Breast epithelium (tissue), 4 donors: Measurements from ENCODE around the gene HECTD4. TPM values are rescaled to one million over a fixed set of nuclear protein-coding genes. Genes with fewer than 3 reads are reported as not detected.

Experiments
- DNase-seq, 2 donors: peaks; one replicate each; pipeline ENCODE4 v3.0.0-alpha.2; 2019; ENCODE audit warnings: low spot score in 2 of 2
- H3K27ac ChIP-seq, 2 donors: fragments of 200-600 bp; sonication (generic) in 1 of 2; one replicate each; pipeline ENCODE4 v1.5.1; 2016 to 2019; ENCODE audit warnings: mild to moderate bottlenecking in 1 of 2
- H3K27me3 ChIP-seq, 2 donors: fragments of 200-600 bp; sonication (generic) in 1 of 2; one replicate each; pipeline versions ENCODE4 v1.5.1 to v1.6.0; 2017 to 2019; ENCODE audit warnings: control low read depth in 1 of 2, mild to moderate bottlenecking in 1 of 2
- H3K36me3 ChIP-seq: fragments of 200-600 bp; one replicate; pipeline ENCODE4 v1.5.1; 2019
- H3K4me1 ChIP-seq, 2 donors: fragments of 200-600 bp; sonication (generic); one replicate each; pipeline ENCODE4 v1.5.1; 2016 to 2019; ENCODE audit warnings: control low read depth in 1 of 2
- H3K4me3 ChIP-seq, 3 donors: fragments of 200-600 bp; sonication (generic); 1 replicate in 2 of 3; 2 replicates in 1 of 3; pipeline ENCODE4 v1.5.1; 2016 to 2019; ENCODE audit warnings: mild to moderate bottlenecking in 3 of 3, moderate library complexity in 2 of 3
- H3K9me3 ChIP-seq, 2 donors: fragments of 200-600 bp; sonication (generic) in 1 of 2; one replicate each; pipeline ENCODE4 v1.5.1; 2016 to 2019; ENCODE audit warnings: control low read depth in 1 of 2
- POLR2A ChIP-seq: fragments of 450-650 bp; IDR thresholded peaks from one replicate; pipeline ENCODE4 v1.6.1; 2016; ENCODE audit warnings: antibody characterized with exemption, mild to moderate bottlenecking, moderate library complexity
- POLR2AphosphoS5 ChIP-seq, 3 donors: sonication (generic); formaldehyde crosslinking; IDR thresholded peaks; one replicate each; pipeline ENCODE4 v1.6.1; 2017; ENCODE audit warnings: antibody characterized with exemption in 3 of 3
- intact Hi-C: fragments of 100-400 bp; cut with DNase I; formaldehyde crosslinking; loops from one replicate; pipeline ENCODE4 v1.15.1; 2023; ENCODE audit warnings: low total_unique reads
- total RNA-seq, 3 donors: library from RNA; depleted of rRNA; stranded (reverse); fragments of >200 nt; gene quantifications; one replicate each; pipeline ENCODE4 v1.1.0, GENCODE V29; 2016
- TF ChIP-seq, protein P1 (sequence below), 3 donors: fragments of 450-650 bp; IDR thresholded peaks; one replicate each; pipeline ENCODE4 v1.5.1; 2016 to 2017; ENCODE audit warnings: antibody characterized with exemption in 3 of 3, mild to moderate bottlenecking in 3 of 3, moderate library complexity in 3 of 3

Gene HECTD4
- total RNA-seq, 3 donors from 2014 or later = 37.6 to 57.4 (median 49.5) TPM

DNA sequence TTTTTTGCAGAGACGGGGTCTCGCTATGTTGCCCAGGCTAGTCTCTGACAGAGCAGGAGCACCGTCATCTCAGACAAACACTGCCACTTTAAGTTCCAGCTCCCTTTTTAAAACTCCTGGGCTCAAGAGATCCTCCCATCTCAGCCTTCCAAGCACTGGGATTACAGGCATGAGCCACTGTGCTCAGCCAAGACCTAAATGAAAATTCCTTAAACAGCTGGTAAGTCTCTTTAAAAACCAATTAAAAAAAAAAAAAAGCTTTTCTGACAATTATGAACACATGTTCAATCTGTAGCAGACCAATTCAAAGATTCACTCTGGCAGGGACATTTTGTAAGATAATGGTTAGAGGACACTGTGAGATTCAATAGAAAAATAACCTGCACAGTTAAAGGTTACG, 77.8 kb downstream of the HECTD4 start:
- Histone ChIP-seq H3K9me3 (no peaks in the 10 kb centered on the region), H3K27me3 (no peaks in the 10 kb centered on the region), H3K36me3 (no peaks in the 10 kb centered on the region), H3K4me3 (no peak overlapping the region), H3K4me1 (no peaks in the 10 kb centered on the region), H3K27ac (no peak overlapping the region)
- TF ChIP-seq, protein P1, sequence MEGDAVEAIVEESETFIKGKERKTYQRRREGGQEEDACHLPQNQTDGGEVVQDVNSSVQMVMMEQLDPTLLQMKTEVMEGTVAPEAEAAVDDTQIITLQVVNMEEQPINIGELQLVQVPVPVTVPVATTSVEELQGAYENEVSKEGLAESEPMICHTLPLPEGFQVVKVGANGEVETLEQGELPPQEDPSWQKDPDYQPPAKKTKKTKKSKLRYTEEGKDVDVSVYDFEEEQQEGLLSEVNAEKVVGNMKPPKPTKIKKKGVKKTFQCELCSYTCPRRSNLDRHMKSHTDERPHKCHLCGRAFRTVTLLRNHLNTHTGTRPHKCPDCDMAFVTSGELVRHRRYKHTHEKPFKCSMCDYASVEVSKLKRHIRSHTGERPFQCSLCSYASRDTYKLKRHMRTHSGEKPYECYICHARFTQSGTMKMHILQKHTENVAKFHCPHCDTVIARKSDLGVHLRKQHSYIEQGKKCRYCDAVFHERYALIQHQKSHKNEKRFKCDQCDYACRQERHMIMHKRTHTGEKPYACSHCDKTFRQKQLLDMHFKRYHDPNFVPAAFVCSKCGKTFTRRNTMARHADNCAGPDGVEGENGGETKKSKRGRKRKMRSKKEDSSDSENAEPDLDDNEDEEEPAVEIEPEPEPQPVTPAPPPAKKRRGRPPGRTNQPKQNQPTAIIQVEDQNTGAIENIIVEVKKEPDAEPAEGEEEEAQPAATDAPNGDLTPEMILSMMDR (IDR thresholded peaks at IDR 0.05) = no peak
- TF ChIP-seq POLR2AphosphoS5 (IDR thresholded peaks at IDR 0.05) (no peak), POLR2A (no peak)
- no peak for DNase-seq
- intact Hi-C loops = no loop called here

DNA sequence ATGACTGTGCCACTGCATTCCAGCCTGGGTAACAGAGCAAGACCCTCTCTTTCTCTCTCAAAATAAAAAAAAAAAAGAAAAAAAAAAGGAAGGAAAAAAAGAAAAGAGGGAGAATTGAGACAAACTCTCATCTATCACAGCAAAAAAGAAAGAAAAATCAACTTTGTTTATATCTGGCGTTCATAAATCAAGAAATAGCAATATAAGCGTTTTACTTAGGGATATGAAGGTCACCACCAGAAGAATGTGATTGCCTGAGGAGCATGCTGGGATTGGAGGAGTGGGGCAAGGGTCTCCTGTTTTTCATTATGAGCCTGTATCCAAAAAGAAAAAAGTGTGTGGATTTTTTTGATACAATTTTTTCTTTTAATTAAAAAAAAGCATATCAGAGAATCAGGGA, 78.4 kb downstream of the HECTD4 start:
- Histone ChIP-seq H3K9me3 (no peaks in the 10 kb centered on the region), H3K27ac (no peak overlapping the region), H3K36me3 (no peaks in the 10 kb centered on the region), H3K4me3 (no peak overlapping the region), H3K27me3 (no peaks in the 10 kb centered on the region), H3K4me1 (no peaks in the 10 kb centered on the region)
- TF ChIP-seq, protein P1 (IDR thresholded peaks at IDR 0.05) = no peak
- TF ChIP-seq POLR2AphosphoS5 (IDR thresholded peaks at IDR 0.05) = no peak
- no peak for TF ChIP-seq POLR2A
- DNase-seq = no peak
- intact Hi-C loops = no loop called here

DNA sequence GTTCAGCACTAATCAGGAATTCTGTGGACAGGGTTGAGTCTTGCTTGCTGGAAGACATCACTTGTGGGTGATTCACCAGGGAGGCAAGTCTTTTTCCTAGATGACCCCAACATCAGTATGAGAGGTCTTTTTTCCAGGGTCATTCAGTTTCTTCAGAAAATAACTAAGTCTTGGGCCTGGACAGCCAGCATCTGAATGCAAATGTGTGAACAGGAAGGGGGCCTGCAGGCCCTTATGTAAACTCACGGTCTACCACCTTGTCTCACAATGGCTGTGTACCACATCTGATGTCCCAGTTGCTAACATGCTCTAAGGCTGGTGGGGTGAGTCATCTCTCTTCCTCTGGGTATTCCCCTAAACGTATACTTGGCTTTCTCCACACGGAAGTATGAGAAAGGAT, 79.2 kb downstream of the HECTD4 start:
- intact Hi-C loops = no loop called here
- DNase-seq = no peak
- Histone ChIP-seq H3K27ac (no peak overlapping the region), H3K4me3 (no peak overlapping the region), H3K9me3 (no peaks in the 10 kb centered on the region), H3K27me3 (no peaks in the 10 kb centered on the region), H3K4me1 (no peaks in the 10 kb centered on the region), H3K36me3 (no peaks in the 10 kb centered on the region)
- TF ChIP-seq POLR2A (no peak), POLR2AphosphoS5 (IDR thresholded peaks at IDR 0.05) (no peak)
- TF ChIP-seq, protein P1 (IDR thresholded peaks at IDR 0.05) = no peak

DNA sequence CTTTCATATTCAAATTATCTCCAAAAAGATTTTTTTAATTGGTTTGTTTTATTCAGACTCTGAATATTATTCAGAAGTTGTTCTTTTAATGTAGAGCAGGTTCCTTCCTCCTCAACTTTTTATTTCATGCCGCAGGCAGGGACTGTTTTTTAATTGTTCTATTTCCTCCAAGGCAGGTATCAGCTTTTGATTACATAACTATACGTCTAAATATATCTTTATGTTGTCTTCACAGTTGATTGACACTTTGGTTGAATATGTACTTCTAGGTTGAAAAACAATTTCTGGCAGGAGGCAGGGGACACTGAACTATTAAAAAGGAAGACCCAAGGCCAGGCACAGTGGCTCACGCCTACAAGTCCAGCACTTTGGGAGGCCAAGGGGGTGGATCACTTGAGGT, 82.5 kb downstream of the HECTD4 start:
- H3K36me3 ChIP-seq = no peaks in the 10 kb centered on the region
- H3K4me1 ChIP-seq = no peaks in the 10 kb centered on the region
- no peak overlapping the region for H3K4me3 ChIP-seq
- intact Hi-C loops = no loop called here
- DNase-seq = no peak
- no peaks in the 10 kb centered on the region for H3K27me3 ChIP-seq
- no peak overlapping the region for H3K27ac ChIP-seq
- TF ChIP-seq, protein P1 (IDR thresholded peaks at IDR 0.05) = no peak
- TF ChIP-seq POLR2AphosphoS5 (IDR thresholded peaks at IDR 0.05) = no peak
- no peak for TF ChIP-seq POLR2A
- H3K9me3 ChIP-seq = no peaks in the 10 kb centered on the region

DNA sequence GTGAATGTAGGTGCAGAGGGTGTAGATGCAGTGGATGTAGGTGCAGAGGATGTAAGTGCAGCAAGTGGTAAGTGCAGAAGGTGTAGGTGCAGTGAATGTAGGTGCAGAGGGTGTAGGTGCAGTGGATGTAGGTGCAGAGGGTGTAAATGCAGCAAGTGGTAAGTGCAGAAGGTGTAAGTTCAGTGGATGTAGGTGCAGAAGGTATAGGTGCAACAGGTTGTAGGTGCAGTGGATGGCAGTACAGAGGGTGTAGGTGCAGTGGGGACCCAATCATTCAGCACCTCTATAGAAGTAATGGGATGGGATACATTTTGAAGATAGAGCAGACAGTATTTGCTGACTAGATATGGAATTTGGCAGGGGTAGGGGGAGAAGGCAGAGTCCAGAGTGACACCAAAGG, 85.0 kb downstream of the HECTD4 start:
- Histone ChIP-seq H3K4me1 (no peaks in the 10 kb centered on the region), H3K27ac (no peak overlapping the region), H3K27me3 (no peaks in the 10 kb centered on the region), H3K9me3 (no peaks in the 10 kb centered on the region), H3K4me3 (no peak overlapping the region), H3K36me3 (no peaks in the 10 kb centered on the region)
- intact Hi-C loops = no loop called here
- no peak for DNase-seq
- TF ChIP-seq POLR2AphosphoS5 (IDR thresholded peaks at IDR 0.05) = no peak
- no peak for TF ChIP-seq POLR2A
- TF ChIP-seq, protein P1 (IDR thresholded peaks at IDR 0.05) = no peak
